ENCODE measurements around the gene TMEM156. TPM values are rescaled to one million over a fixed set of nuclear protein-coding genes. Genes with fewer than 3 reads are reported as not detected.

Gene TMEM156
- polyA plus RNA-seq, 1 donor from 2014 or later, result not detected

DNA sequence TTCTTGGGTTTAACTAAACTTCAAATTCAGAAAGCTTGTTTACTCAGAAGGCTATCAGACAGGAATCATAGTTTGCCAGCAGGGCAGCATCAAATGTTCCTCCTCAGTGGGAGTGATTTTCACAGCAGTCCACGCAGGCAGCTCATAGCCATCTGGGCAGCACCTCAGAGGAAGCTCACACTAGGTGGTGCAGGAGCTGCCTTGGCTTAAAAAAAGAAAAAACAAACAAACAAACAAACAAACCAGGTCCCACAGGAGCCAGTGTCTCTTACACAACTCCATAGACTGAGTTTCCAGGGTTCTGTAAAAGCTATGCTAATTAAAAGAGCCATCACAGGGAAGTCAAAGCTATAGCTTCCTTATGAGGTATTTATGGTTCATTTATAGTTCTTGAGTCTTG is 19.3 kb upstream of the TMEM156 start:
- no peaks in the 10 kb centered on the region for H3K27me3 ChIP-seq (ENCODE audit: insufficient read depth, low read depth, low read length)
- peaks cover 9% of the 10 kb centered on the region for H3K79me2 ChIP-seq (replicated peaks; ENCODE audit: insufficient read depth, low read length)
- no peak overlapping the region for H3K9ac ChIP-seq (ENCODE audit: low read length)
- no peak overlapping the region for H3K4me3 ChIP-seq (ENCODE audit: low read length)
- no peak overlapping the region for H3K27ac ChIP-seq (ENCODE audit: low read length)
- no peaks in the 10 kb centered on the region for H3K36me3 ChIP-seq (ENCODE audit: insufficient read depth, low read length)
- H4K20me1 ChIP-seq (ENCODE audit: insufficient read depth), result no peaks in the 10 kb centered on the region
- H3K4me2 ChIP-seq (ENCODE audit: low read length), result no peak overlapping the region
- no peak overlapping the region for H2AFZ ChIP-seq (ENCODE audit: low read depth, low read length)
- H3F3A ChIP-seq (ENCODE audit: insufficient read depth, low read length, poor library complexity, severe bottlenecking), result no peaks in the 10 kb centered on the region
- no peaks in the 10 kb centered on the region for H3K9me3 ChIP-seq (ENCODE audit: low read length)
- TF ChIP-seq SMC3 (conservative IDR thresholded peaks at IDR 0.05; ENCODE audit: poor library complexity), result no peak
- no peak for TF ChIP-seq EP300 (conservative IDR thresholded peaks at IDR 0.05; ENCODE audit: poor library complexity, severe bottlenecking)
- no peak for TF ChIP-seq REST (IDR thresholded peaks at IDR 0.05; ENCODE audit: borderline replicate concordance)
- TF ChIP-seq EZH2 (IDR thresholded peaks at IDR 0.05; ENCODE audit: borderline replicate concordance, insufficient read depth, low read length, poor library complexity, severe bottlenecking), result no peak
- no peak for TF ChIP-seq POLR2AphosphoS5 (IDR thresholded peaks at IDR 0.05)
- no peak for TF ChIP-seq RAD21 (conservative IDR thresholded peaks at IDR 0.05)
- TF ChIP-seq, protein P1, sequence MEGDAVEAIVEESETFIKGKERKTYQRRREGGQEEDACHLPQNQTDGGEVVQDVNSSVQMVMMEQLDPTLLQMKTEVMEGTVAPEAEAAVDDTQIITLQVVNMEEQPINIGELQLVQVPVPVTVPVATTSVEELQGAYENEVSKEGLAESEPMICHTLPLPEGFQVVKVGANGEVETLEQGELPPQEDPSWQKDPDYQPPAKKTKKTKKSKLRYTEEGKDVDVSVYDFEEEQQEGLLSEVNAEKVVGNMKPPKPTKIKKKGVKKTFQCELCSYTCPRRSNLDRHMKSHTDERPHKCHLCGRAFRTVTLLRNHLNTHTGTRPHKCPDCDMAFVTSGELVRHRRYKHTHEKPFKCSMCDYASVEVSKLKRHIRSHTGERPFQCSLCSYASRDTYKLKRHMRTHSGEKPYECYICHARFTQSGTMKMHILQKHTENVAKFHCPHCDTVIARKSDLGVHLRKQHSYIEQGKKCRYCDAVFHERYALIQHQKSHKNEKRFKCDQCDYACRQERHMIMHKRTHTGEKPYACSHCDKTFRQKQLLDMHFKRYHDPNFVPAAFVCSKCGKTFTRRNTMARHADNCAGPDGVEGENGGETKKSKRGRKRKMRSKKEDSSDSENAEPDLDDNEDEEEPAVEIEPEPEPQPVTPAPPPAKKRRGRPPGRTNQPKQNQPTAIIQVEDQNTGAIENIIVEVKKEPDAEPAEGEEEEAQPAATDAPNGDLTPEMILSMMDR (IDR thresholded peaks at IDR 0.05; ENCODE audit: poor library complexity, severe bottlenecking), result no peak
- no peak for TF ChIP-seq TAF1 (IDR thresholded peaks at IDR 0.05; ENCODE audit: low read depth)
- TF ChIP-seq MXI1 (conservative IDR thresholded peaks at IDR 0.05; ENCODE audit: poor library complexity, severe bottlenecking), result no peak
- no peaks in the 10 kb centered on the region for H3K9me2 ChIP-seq (ENCODE audit: insufficient read depth, low read length)

- H3K79me2 ChIP-seq (replicated peaks; ENCODE audit: insufficient read depth, low read length), result peaks cover 3% of the 10 kb centered on the region
Measured at GRCh38 chr4:39050590-39050989, 18.4 kb upstream of the TMEM156 start.

More at GRCh38 chr4:39050590-39050989, 18.4 kb upstream of the TMEM156 start:
- no peaks in the 10 kb centered on the region for H3K9me3 ChIP-seq (ENCODE audit: low read length)
- no peaks in the 10 kb centered on the region for H3K36me3 ChIP-seq (ENCODE audit: insufficient read depth, low read length)
- H4K20me1 ChIP-seq (ENCODE audit: insufficient read depth), result no peaks in the 10 kb centered on the region
- no peak overlapping the region for H3K4me3 ChIP-seq (ENCODE audit: low read length)
- no peak overlapping the region for H3K27ac ChIP-seq (ENCODE audit: low read length)
- H3K9me2 ChIP-seq (ENCODE audit: insufficient read depth, low read length), result no peaks in the 10 kb centered on the region
- H3K9ac ChIP-seq (ENCODE audit: low read length), result no peak overlapping the region
- no peaks in the 10 kb centered on the region for H3K27me3 ChIP-seq (ENCODE audit: insufficient read depth, low read depth, low read length)
- H2AFZ ChIP-seq (ENCODE audit: low read depth, low read length), result no peak overlapping the region
- no peaks in the 10 kb centered on the region for H3F3A ChIP-seq (ENCODE audit: insufficient read depth, low read length, poor library complexity, severe bottlenecking)
- no peak for TF ChIP-seq REST (IDR thresholded peaks at IDR 0.05; ENCODE audit: borderline replicate concordance)
- no peak for TF ChIP-seq POLR2AphosphoS5 (IDR thresholded peaks at IDR 0.05)
- no peak for TF ChIP-seq MXI1 (conservative IDR thresholded peaks at IDR 0.05; ENCODE audit: poor library complexity, severe bottlenecking)
- TF ChIP-seq RAD21 (conservative IDR thresholded peaks at IDR 0.05), result no peak
- no peak for TF ChIP-seq EP300 (conservative IDR thresholded peaks at IDR 0.05; ENCODE audit: poor library complexity, severe bottlenecking)
- no peak for TF ChIP-seq SMC3 (conservative IDR thresholded peaks at IDR 0.05; ENCODE audit: poor library complexity)
- no peak for TF ChIP-seq TAF1 (IDR thresholded peaks at IDR 0.05; ENCODE audit: low read depth)
- no peak for TF ChIP-seq EZH2 (IDR thresholded peaks at IDR 0.05; ENCODE audit: borderline replicate concordance, insufficient read depth, low read length, poor library complexity, severe bottlenecking)
- TF ChIP-seq, protein P1 (IDR thresholded peaks at IDR 0.05; ENCODE audit: poor library complexity, severe bottlenecking), result no peak
- H3K4me2 ChIP-seq (ENCODE audit: low read length), result no peak overlapping the region

All from neural cell (in vitro differentiated cells).